ENCODE results near the gene ZNF672.

ZNF672 gene

GRCh38 chr1:248897412-248898337, 59.7 kb downstream of the ZNF672 start:
- Histone ChIP-seq H3K27ac (no peak overlapping the region), H3K36me3 (no peaks in the 10 kb centered on the region), H3K4me2 (no peak overlapping the region), H3K9me3 (replicated peaks in 1 of 11) (no peaks in the 10 kb centered on the region; a peak in 1 of 22 replicates), H3K27me3 (no peaks in the 10 kb centered on the region), H3K4me3 (no peak overlapping the region), H4K20me1 (no peaks in the 10 kb centered on the region), H3K9ac (no peak overlapping the region), H3K4me1 (peaks cover 0 to 23% (median 10%) of the 10 kb centered on the region in 10 experiments; a peak in 14 of 20 replicates)
- no peak for TF ChIP-seq Cebpa-rat (IDR thresholded peaks at IDR 0.05)
